A673 (cell line): Measurements from ENCODE around the gene SEC22A. TPM values are rescaled to one million over a fixed set of nuclear protein-coding genes. Genes with fewer than 3 reads are reported as not detected.

ENCODE experiments used
- BruUV-seq: library from RNA; stranded (reverse); fragments of 400-500 nt; replicated peaks from 2 replicates; lab custom pipeline; 2021; lab: Mats Ljungman, UMichigan
- CTCF ChIA-PET: fragments of 300-600 bp; sonication (Branson Sonifier 250); formaldehyde crosslinking; loops from one replicate; lab custom pipeline; 2022; ENCODE audit warnings: antibody characterized with exemption; lab: Charles Lee
- POLR2A ChIA-PET: fragments of 300-600 bp; sonication (Branson Sonifier 250); formaldehyde crosslinking; loops from one replicate; lab custom pipeline; 2022; ENCODE audit warnings: antibody characterized with exemption; ENCODE audit not compliant: low non-redundant PET; lab: Charles Lee
- DNase-seq: peaks from one replicate; pipeline ENCODE4 v3.0.0-alpha.2; 2015; ENCODE audit warnings: low spot score
- H3K27ac ChIP-seq: fragments of 200-600 bp; sonication (generic); 2 replicates; pipeline ENCODE4 v1.5.1; 2016; ENCODE audit warnings: mixed run types, low read depth, mild to moderate bottlenecking, mixed read lengths, antibody characterized with exemption, low read length; ENCODE audit not compliant: poor library complexity, severe bottlenecking
- H3K27me3 ChIP-seq: fragments of 200-600 bp; sonication (generic); replicated peaks from 2 replicates; pipeline ENCODE4 v1.6.1; 2017; ENCODE audit warnings: mixed run types, low read depth, mild to moderate bottlenecking, mixed read lengths, antibody characterized with exemption, low read length; ENCODE audit not compliant: insufficient read depth, poor library complexity
- H3K36me3 ChIP-seq: fragments of 200-600 bp; sonication (generic); 2 replicates; pipeline ENCODE4 v1.6.1; 2016; ENCODE audit warnings: mixed run types, mild to moderate bottlenecking, mixed read lengths, antibody characterized with exemption, low read length; ENCODE audit not compliant: insufficient read depth, poor library complexity, severe bottlenecking
- H3K4me1 ChIP-seq: fragments of 200-600 bp; sonication (generic); 2 replicates; pipeline ENCODE4 v1.6.1; 2017; ENCODE audit warnings: mixed run types, mild to moderate bottlenecking, mixed read lengths, antibody characterized with exemption, low read length; ENCODE audit not compliant: insufficient read depth, poor library complexity, severe bottlenecking
- H3K4me3 ChIP-seq: fragments of 200-600 bp; sonication (generic); 2 replicates; pipeline ENCODE4 v1.5.1; 2016; ENCODE audit warnings: low read depth, mixed run types, mild to moderate bottlenecking, mixed read lengths, low read length; ENCODE audit not compliant: poor library complexity, severe bottlenecking
- H3K9me3 ChIP-seq: fragments of 200-600 bp; sonication (generic); 2 replicates; pipeline ENCODE4 v1.6.1; 2016; ENCODE audit warnings: mixed run types, low read depth, mild to moderate bottlenecking, mixed read lengths, antibody characterized with exemption, low read length; ENCODE audit not compliant: poor library complexity, severe bottlenecking
- CTCF ChIP-seq: fragments of 300-800, 200-600 bp; sonication (generic); conservative IDR thresholded peaks from 2 replicates; pipeline ENCODE4 v1.5.1; 2017; ENCODE audit warnings: low read depth, mild to moderate bottlenecking, antibody characterized with exemption, low read length, moderate library complexity, mixed read lengths
- EZH2 ChIP-seq: fragments of 200-600 bp; sonication (generic); IDR thresholded peaks from 2 replicates; pipeline ENCODE4 v1.6.1; 2017; ENCODE audit warnings: borderline replicate concordance, low read depth, mild to moderate bottlenecking, mixed read lengths, antibody characterized with exemption, low read length; ENCODE audit not compliant: poor library complexity, severe bottlenecking
- intact Hi-C: fragments of 100-400 bp; cut with micrococcal nuclease; formaldehyde crosslinking; loops from one replicate; pipeline ENCODE4 v1.10.0; 2022; ENCODE audit not compliant: unreplicated experiment
- total RNA-seq: library from RNA; stranded (reverse); gene quantifications from 2 replicates; pipeline ENCODE4 v1.2.3, GENCODE V29; 2021

SEC22A gene
- total RNA-seq, 1 experiment from 2014 or later, result 21.6 TPM

GRCh38 chr3:123287962-123288302 is 86.2 kb downstream of the SEC22A start:
- ChIA-PET POLR2A (no interaction called here), CTCF (no interaction called here)
- H3K9me3 ChIP-seq, result no peaks in the 10 kb centered on the region
- intact Hi-C loops, result no loop called here
- TF ChIP-seq CTCF, result no peak
- H3K36me3 ChIP-seq, result no peaks in the 10 kb centered on the region
- no peak overlapping the region for H3K27ac ChIP-seq
- no TSS peak for BruUV-seq
- H3K27me3 ChIP-seq, result peaks cover 8% of the 10 kb centered on the region
- DNase-seq, result no peak
- no peaks in the 10 kb centered on the region for H3K4me1 ChIP-seq
- no peak overlapping the region for H3K4me3 ChIP-seq

- TF ChIP-seq CTCF (no peak), EZH2 (no peak)
- POLR2A ChIA-PET, result no interaction called here
- no peak for DNase-seq
- CTCF ChIA-PET, result no interaction called here
- H3K36me3 ChIP-seq, result no peaks in the 10 kb centered on the region
- peaks cover 8% of the 10 kb centered on the region for H3K27me3 ChIP-seq
- intact Hi-C loops, result no loop called here
- no peaks in the 10 kb centered on the region for H3K4me1 ChIP-seq
- BruUV-seq, result no TSS peak
- H3K9me3 ChIP-seq, result no peaks in the 10 kb centered on the region
- H3K4me3 ChIP-seq, result no peak overlapping the region
- H3K27ac ChIP-seq, result no peak overlapping the region
These were observed 87.8 kb downstream of the SEC22A start for GRCh38 chr3:123289391-123290106.

GRCh38 chr3:123290107-123290930 is 88.6 kb downstream of the SEC22A start:
- Histone ChIP-seq H3K4me1 (no peaks in the 10 kb centered on the region), H3K9me3 (no peaks in the 10 kb centered on the region), H3K36me3 (no peaks in the 10 kb centered on the region), H3K27me3 (peaks cover 8% of the 10 kb centered on the region), H3K27ac (no peak overlapping the region), H3K4me3 (no peak overlapping the region)
- TF ChIP-seq EZH2, result no peak
- ChIA-PET POLR2A (no interaction called here), CTCF (no interaction called here)
- intact Hi-C loops, result no loop called here
- DNase-seq, result no peak
- BruUV-seq, result no TSS peak
